Measurements from ENCODE around the gene ERBB2. TPM values are rescaled to one million over a fixed set of nuclear protein-coding genes. Genes with fewer than 3 reads are reported as not detected.

ERBB2 gene
- total and polyA plus RNA-seq, 2 of the 8 experiments (the other 6 are each of a cell fraction or from before 2014, with no cell fraction given), result 183 to 394 TPM

DNA sequence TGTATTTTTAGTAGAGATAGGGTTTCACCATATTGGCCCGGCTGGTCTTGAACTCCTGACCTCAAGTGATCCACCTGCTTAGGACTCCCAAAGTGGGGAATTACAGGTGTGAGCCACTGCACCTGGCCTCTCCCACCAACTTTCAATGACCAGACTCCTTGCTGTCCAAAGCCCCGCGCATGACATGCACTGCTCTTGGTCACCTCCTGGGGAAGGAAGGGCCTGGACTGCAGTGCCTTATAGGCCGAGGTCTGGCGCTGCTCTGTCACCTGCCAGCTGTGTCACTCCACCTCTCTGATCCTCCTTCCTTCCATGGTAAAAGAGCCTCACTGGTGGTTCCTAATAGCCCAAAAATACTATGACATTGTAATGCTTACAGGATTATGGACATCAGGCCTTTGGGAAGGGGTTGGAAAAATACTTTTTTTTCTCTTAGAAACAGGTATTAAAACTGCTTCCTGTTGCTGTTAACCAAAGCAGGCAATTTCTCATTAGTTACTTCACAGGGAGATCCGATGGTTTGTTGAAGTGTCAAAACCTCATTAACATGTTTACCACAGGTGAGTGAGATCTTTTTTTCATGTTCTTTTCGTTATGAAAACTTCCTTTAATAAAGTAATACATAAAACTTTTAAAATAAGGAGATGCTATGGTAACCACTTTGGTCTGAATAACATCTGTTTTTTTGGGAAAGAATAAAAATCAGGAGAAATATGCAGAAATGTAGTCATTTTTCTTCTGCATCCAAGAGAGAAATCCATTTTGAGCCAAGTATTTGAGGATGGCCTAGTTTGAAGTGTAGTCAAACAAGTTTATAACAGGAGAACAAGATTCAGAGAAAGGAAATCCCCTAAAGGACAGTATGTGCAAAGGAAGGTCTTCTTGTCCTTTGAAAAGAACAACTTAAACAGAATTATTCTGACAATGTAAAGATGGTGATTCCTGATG lies 73.4 kb downstream of the ERBB2 start:
- no peak overlapping the region for H3K4me2 ChIP-seq (ENCODE audit: insufficient read depth in 1 of 2, low read depth in 2 of 2, low read length in 2 of 2)
- ChIA-PET CTCF (ENCODE audit: partially characterized antibody) (no interaction called here), POLR2A (ENCODE audit: partially characterized antibody) (no interaction called here)
- no peak overlapping the region for H3K4ac ChIP-seq (replicated peaks; ENCODE audit: insufficient read length, low read depth, low read length)
- H3K4me3 ChIP-seq (ENCODE audit: extremely low read depth in 1 of 4, insufficient read depth in 2 of 4, low read depth in 3 of 4, low read length in 4 of 4), result no peak overlapping the region
- no peak overlapping the region for H3K14ac ChIP-seq (ENCODE audit: insufficient read length)
- no peak overlapping the region for H2AK5ac ChIP-seq (ENCODE audit: low read depth, low read length)
- no peak overlapping the region for H2BK15ac ChIP-seq (ENCODE audit: low read length)
- no peaks in the 10 kb centered on the region for H4K20me1 ChIP-seq (replicated peaks in 1 of 2; ENCODE audit: control insufficient read depth in 1 of 2, insufficient read depth in 2 of 2, low read length in 2 of 2)
- no peaks in the 10 kb centered on the region for H3K36me3 ChIP-seq (ENCODE audit: control insufficient read depth in 2 of 4, insufficient read depth in 4 of 4, low read length in 3 of 4)
- H3K27me3 ChIP-seq (replicated peaks in 1 of 4; ENCODE audit: control insufficient read depth in 3 of 4, extremely low read depth in 1 of 4, insufficient read depth in 3 of 4, low read length in 3 of 4), result no peaks in the 10 kb centered on the region
- WGBS, 2 experiments (ENCODE audit: extremely low coverage in 1 of 2, insufficient coverage in 1 of 2, insufficient read length in 1 of 2, insufficient replicate concordance in 2 of 2, low coverage in 1 of 2, low lambda C conversion rate in 2 of 2, missing lambda C conversion rate in 1 of 2), result 91% methylated on average over 7 of the region's 7 CpGs; no CpG with 5 or more reads in 1 of the 2 experiments
- H4K91ac ChIP-seq (replicated peaks; ENCODE audit: insufficient read length, low read length), result no peak overlapping the region
- no peaks in the 10 kb centered on the region for H3K9me3 ChIP-seq (ENCODE audit: insufficient read depth in 2 of 2, low read depth in 1 of 2, low read length in 1 of 2)
- H3K23ac ChIP-seq (ENCODE audit: insufficient read length), result no peak overlapping the region
- no peaks in the 10 kb centered on the region for H3K23me2 ChIP-seq (ENCODE audit: low read depth, low read length)
- H3K79me2 ChIP-seq (ENCODE audit: control insufficient read depth in 1 of 2, insufficient read depth in 2 of 2, low read length in 2 of 2), result no peaks in the 10 kb centered on the region
- H3K27ac ChIP-seq (ENCODE audit: low read depth, low read length), result no peak overlapping the region
- no peak overlapping the region for H3K9ac ChIP-seq (replicated peaks in 1 of 4; ENCODE audit: extremely low read depth in 1 of 4, low read depth in 3 of 4, low read length in 3 of 4)
- DNase-seq (ENCODE audit: low read depth in 1 of 2, low spot score in 2 of 2), result no peak
- H2BK12ac ChIP-seq (ENCODE audit: low read depth, low read length), result no peak overlapping the region
- no peaks in the 10 kb centered on the region for H3K79me1 ChIP-seq (ENCODE audit: low read depth, low read length)
- no peak overlapping the region for H3K56ac ChIP-seq (replicated peaks; ENCODE audit: insufficient read length, low read depth, low read length)
- no peak overlapping the region for H2AFZ ChIP-seq (ENCODE audit: low read length)
- H4K5ac ChIP-seq (ENCODE audit: insufficient read length, low read depth, low read length), result no peak overlapping the region
- no peak for FAIRE-seq
- H2BK5ac ChIP-seq (ENCODE audit: low read depth, low read length), result no peak overlapping the region
- H3K4me1 ChIP-seq (replicated peaks in 1 of 4; ENCODE audit: control insufficient read depth in 3 of 4, insufficient read depth in 4 of 4, low read length in 3 of 4), result no peaks in the 10 kb centered on the region; a peak in 1 of 7 replicates
- H2BK120ac ChIP-seq (replicated peaks; ENCODE audit: low read depth, low read length), result no peak overlapping the region
- no peak overlapping the region for H3K18ac ChIP-seq (ENCODE audit: extremely low read depth, low read length)
- peak overlapping the region; percentile 51; the same call in 1 of the 2 replicates for H4K8ac ChIP-seq (ENCODE audit: extremely low read depth, insufficient read depth, low read length)
- no peak overlapping the region for H2BK20ac ChIP-seq (ENCODE audit: low read length)
- TF ChIP-seq HDAC6 (IDR thresholded peaks at IDR 0.05; ENCODE audit: low read depth, low read length), result no peak
- TF ChIP-seq RBBP5 (IDR thresholded peaks at IDR 0.05; ENCODE audit: borderline replicate concordance, low read depth, low read length), result no peak
- no peak for TF ChIP-seq TCF12 (IDR thresholded peaks at IDR 0.05; ENCODE audit: low read depth, low read length)
- no peak for TF ChIP-seq CHD1 (IDR thresholded peaks at IDR 0.05; ENCODE audit: low read depth, low read length)
- TF ChIP-seq BCL11A (IDR thresholded peaks at IDR 0.05; ENCODE audit: low read depth in 2 of 2, low read length in 2 of 2), result no peak
- no peak for TF ChIP-seq SRF (IDR thresholded peaks at IDR 0.05; ENCODE audit: low read depth, low read length)
- TF ChIP-seq CHD2 (IDR thresholded peaks at IDR 0.05; ENCODE audit: low read length), result no peak
- TF ChIP-seq TEAD4 (IDR thresholded peaks at IDR 0.05; ENCODE audit: low read depth, low read length), result no peak
- no peak for TF ChIP-seq ASH2L (IDR thresholded peaks at IDR 0.05; ENCODE audit: low read length)
- no peak for TF ChIP-seq NRF1 (IDR thresholded peaks at IDR 0.05; ENCODE audit: low read depth, low read length)
- TF ChIP-seq SP1 (IDR thresholded peaks at IDR 0.05; ENCODE audit: low read depth, low read length), result no peak
- TF ChIP-seq YY1 (IDR thresholded peaks at IDR 0.05; ENCODE audit: low read depth, low read length), result no peak
- no peak for TF ChIP-seq CBX5 (IDR thresholded peaks at IDR 0.05; ENCODE audit: low read depth, low read length)
- TF ChIP-seq EP300 (IDR thresholded peaks at IDR 0.05; ENCODE audit: borderline replicate concordance in 1 of 2, low read depth in 2 of 2, low read length in 2 of 2), result no peak
